ENCODE measurements around the gene DPM3. TPM values are rescaled to one million over a fixed set of nuclear protein-coding genes. Genes with fewer than 3 reads are reported as not detected.
"Not testable (repeated sequence)": the region's sequence is repeated elsewhere in the genome, so short reads cannot be mapped to it uniquely, and the experiment has no call there.

Gene DPM3, protein sequence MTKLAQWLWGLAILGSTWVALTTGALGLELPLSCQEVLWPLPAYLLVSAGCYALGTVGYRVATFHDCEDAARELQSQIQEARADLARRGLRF
- total RNA-seq = 49.0 and 51.0 TPM in 2 replicates

DNA sequence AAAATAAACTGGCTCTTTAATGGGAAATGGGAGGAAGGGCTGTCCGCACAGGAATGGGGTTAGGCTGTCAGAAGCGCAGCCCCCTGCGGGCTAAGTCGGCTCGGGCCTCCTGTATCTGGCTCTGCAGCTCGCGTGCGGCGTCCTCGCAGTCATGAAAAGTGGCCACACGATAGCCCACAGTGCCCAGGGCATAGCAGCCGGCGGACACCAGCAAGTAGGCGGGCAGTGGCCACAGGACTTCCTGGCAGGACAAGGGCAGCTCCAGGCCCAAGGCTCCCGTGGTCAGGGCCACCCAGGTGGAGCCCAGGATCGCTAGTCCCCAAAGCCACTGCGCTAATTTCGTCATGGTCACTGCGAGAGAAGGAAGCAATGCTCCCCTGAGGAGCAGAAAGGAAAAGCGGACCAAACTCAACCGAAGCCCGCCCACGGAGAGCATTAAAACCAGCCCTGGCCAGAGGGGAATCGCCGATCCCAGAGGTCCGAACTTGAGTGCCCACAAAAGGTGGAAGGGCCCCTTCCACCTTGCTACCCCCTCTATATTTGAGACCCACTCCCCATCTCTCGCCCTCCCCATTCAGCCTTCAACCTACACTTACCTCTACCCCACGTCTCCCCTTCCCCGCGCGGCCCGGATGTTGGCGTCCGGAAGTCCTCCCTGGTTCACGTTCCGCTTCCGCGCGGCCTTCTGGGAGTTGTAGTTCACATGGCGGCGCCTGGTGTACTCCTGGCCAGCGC lies at the start of gene DPM3:
DPM3 (minus strand) TSS at position 637 of the 735 bp plus-strand sequence; CDS start at position 346, 291 bp downstream.
- Mint-ChIP-seq H3K4me1 (ENCODE audit: low read depth) (peaks cover 28% of the 10 kb centered on the region), H3K27ac (peak within 1 kb of the TSS; percentile 94), H3K9me3 (no peaks in the 10 kb centered on the region), H3K4me3 (ENCODE audit: low read depth) (peak within 1 kb of the TSS; percentile 91), H3K27me3 (ENCODE audit: low read depth) (no peaks in the 10 kb centered on the region), H3K36me3 (ENCODE audit: low read depth) (peaks cover 35% of the 10 kb centered on the region)
- intact Hi-C loops (cut with micrococcal nuclease) = loop anchor here (5.0 kb wide), 1 partner anchor 918 kb away; the partner anchor contains the start of gene UBAP2L
- peak; percentile 81 for DNase-seq (ENCODE audit: low spot score)

DNA sequence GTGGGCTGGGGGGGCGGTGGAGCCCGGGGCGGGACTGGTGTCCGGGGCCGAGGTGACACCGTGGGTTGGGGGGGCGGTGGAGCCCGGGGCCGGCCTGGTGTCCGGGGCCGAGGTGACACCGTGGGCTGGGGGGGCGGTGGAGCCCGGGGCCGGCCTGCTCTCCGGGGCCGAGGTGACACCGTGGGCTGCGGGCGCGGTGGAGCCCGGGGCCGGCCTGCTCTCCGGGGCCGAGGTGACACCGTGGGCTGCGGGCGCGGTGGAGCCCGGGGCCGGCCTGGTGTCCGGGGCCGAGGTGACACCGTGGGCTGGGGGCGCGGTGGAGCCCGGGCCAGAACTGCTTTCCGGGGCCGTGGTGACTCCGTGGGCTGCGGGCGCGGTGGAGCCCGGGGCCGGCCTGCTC lies 49.6 kb upstream of the DPM3 start:
- not testable (repeated sequence) for H3K27me3 Mint-ChIP-seq (ENCODE audit: low read depth); H3K36me3 Mint-ChIP-seq (ENCODE audit: low read depth); H3K9me3 Mint-ChIP-seq; H3K4me3 Mint-ChIP-seq (ENCODE audit: low read depth); H3K27ac Mint-ChIP-seq; DNase-seq (ENCODE audit: low spot score)
- intact Hi-C loops (cut with micrococcal nuclease) = loop anchor here (5.0 kb wide), 4 partner anchors 37 to 188 kb away; partner anchors contain the start of genes RUSC1 and ZBTB7B
- H3K4me1 Mint-ChIP-seq (ENCODE audit: low read depth) = peaks cover 25% of the 10 kb centered on the region

- H3K36me3 Mint-ChIP-seq (ENCODE audit: low read depth) = peaks cover 6% of the 10 kb centered on the region
- DNase-seq (ENCODE audit: low spot score) = no peak
- H3K9me3 Mint-ChIP-seq = no peaks in the 10 kb centered on the region
- no peak overlapping the region for H3K4me3 Mint-ChIP-seq (ENCODE audit: low read depth)
- no peaks in the 10 kb centered on the region for H3K27me3 Mint-ChIP-seq (ENCODE audit: low read depth)
- H3K27ac Mint-ChIP-seq = peak overlapping the region; percentile 56
- intact Hi-C loops (cut with micrococcal nuclease) = no loop called here
- peaks cover 15% of the 10 kb centered on the region for H3K4me1 Mint-ChIP-seq (ENCODE audit: low read depth)
Measured at GRCh38 chr1:155188268-155188667, 47.9 kb upstream of the DPM3 start.

DNA sequence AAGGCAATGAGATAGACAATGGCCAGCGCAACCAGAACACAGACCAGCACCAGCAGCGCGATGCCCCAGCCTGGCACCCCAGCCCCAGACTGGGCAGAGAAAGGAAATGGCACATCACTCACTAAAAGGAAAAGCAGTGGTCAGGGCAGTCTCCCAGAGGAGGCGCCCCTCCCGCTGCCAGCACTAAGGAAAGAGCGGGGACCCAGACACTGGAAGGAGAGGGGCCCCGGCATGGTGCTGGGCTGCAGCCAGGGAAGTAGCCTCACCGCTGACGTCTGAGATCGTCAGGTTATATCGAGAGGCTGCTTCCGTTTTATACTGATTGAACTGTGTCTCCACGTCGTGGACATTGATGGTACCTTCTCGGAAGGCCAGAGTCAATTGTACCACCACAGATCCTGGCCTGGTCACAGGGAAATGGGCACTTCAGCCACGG lies 47.1 kb upstream of the DPM3 start:
- H3K27ac Mint-ChIP-seq = no peak overlapping the region
- intact Hi-C loops (cut with micrococcal nuclease) = no loop called here
- H3K4me3 Mint-ChIP-seq (ENCODE audit: low read depth) = no peak overlapping the region
- peaks cover 10% of the 10 kb centered on the region for H3K4me1 Mint-ChIP-seq (ENCODE audit: low read depth)
- H3K27me3 Mint-ChIP-seq (ENCODE audit: low read depth) = no peaks in the 10 kb centered on the region
- no peaks in the 10 kb centered on the region for H3K9me3 Mint-ChIP-seq
- H3K36me3 Mint-ChIP-seq (ENCODE audit: low read depth) = peaks cover 7% of the 10 kb centered on the region
- DNase-seq (ENCODE audit: low spot score) = no peak

DNA sequence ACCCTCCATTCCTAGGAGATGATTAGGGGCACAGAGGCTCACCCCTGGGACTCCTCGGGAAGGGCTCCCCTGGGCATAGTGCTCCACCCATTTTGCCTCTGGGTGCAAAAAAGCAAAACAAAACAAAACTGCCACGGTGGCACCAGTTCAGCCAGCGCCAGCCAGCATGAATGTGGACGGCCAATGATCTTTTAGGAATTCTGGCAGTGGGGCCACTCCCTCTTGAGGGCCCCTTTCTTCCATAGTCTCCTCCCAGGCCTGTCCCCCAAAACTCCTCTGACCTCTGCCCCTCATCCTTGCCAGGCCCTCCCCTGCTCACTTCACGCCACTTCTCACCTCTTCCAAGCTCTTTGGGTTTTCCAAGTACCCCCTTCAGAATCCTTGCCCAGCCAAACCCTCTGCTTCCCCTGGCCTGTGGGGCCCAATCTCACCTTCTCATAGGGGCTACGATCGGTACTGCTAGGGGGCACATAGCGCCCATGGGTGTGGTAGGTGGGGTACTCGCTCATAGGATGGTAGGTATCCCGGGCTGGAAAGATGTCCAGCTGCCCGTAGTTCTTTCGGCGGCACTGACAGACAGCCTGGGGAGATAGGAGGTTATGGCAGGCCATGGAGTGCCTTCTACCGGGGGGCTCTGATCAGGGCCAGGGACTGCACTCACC lies 46.6 kb upstream of the DPM3 start:
- no peak overlapping the region for H3K4me3 Mint-ChIP-seq (ENCODE audit: low read depth)
- peaks cover 5% of the 10 kb centered on the region for H3K4me1 Mint-ChIP-seq (ENCODE audit: low read depth)
- intact Hi-C loops (cut with micrococcal nuclease) = no loop called here
- H3K27ac Mint-ChIP-seq = no peak overlapping the region
- H3K27me3 Mint-ChIP-seq (ENCODE audit: low read depth) = no peaks in the 10 kb centered on the region
- H3K36me3 Mint-ChIP-seq (ENCODE audit: low read depth) = peaks cover 6% of the 10 kb centered on the region
- no peaks in the 10 kb centered on the region for H3K9me3 Mint-ChIP-seq
- DNase-seq (ENCODE audit: low spot score) = no peak

DNA sequence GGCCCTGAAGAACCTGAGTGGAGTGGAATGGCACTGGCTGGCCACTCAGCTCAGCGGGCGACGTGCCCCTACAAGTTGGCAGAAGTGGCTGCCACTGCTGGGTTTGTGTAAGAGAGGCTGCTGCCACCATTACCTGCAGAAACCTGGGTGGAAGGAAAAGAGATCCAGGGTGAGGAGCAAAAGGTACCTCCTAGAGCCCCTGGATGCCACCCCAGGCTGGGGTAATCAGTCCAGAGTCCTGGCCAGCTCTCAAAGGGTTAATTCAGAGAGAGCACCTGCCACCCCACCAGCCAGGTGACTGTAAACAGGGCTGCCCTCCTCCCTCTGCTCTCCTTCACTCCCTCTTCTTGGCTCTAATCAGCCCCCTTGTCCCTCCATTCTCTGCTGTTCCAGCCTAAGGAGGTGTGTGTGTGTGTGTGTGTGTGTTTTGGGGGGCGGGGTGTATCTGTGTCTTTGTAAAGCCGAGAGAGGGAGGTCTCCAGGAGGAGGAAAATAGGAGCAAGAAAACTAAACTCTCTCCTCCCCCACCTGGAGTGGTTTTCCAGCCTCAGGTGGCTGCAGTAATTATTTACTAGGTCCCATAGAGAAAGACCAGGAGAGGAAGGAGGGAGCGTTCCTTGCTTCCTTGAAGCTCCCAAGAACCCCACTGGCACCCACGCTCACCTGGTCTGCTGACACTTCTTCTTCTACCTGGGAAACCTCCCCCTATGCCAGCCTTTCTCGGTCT lies 45.9 kb upstream of the DPM3 start:
- no peak overlapping the region for H3K4me3 Mint-ChIP-seq (ENCODE audit: low read depth)
- H3K27me3 Mint-ChIP-seq (ENCODE audit: low read depth) = no peaks in the 10 kb centered on the region
- H3K36me3 Mint-ChIP-seq (ENCODE audit: low read depth) = peaks cover 12% of the 10 kb centered on the region
- DNase-seq (ENCODE audit: low spot score) = no peak
- H3K9me3 Mint-ChIP-seq = no peaks in the 10 kb centered on the region
- peaks cover 4% of the 10 kb centered on the region for H3K4me1 Mint-ChIP-seq (ENCODE audit: low read depth)
- intact Hi-C loops (cut with micrococcal nuclease) = no loop called here
- no peak overlapping the region for H3K27ac Mint-ChIP-seq

GRCh38 chr1:155185783-155186066 lies 45.4 kb upstream of the DPM3 start:
- Mint-ChIP-seq H3K4me1 (ENCODE audit: low read depth) (peaks cover 4% of the 10 kb centered on the region), H3K9me3 (no peaks in the 10 kb centered on the region), H3K36me3 (ENCODE audit: low read depth) (peaks cover 13% of the 10 kb centered on the region), H3K27me3 (ENCODE audit: low read depth) (no peaks in the 10 kb centered on the region), H3K4me3 (ENCODE audit: low read depth) (no peak overlapping the region), H3K27ac (peak overlapping the region; percentile 14)
- intact Hi-C loops (cut with micrococcal nuclease) = no loop called here
- no peak for DNase-seq (ENCODE audit: low spot score)

DNA sequence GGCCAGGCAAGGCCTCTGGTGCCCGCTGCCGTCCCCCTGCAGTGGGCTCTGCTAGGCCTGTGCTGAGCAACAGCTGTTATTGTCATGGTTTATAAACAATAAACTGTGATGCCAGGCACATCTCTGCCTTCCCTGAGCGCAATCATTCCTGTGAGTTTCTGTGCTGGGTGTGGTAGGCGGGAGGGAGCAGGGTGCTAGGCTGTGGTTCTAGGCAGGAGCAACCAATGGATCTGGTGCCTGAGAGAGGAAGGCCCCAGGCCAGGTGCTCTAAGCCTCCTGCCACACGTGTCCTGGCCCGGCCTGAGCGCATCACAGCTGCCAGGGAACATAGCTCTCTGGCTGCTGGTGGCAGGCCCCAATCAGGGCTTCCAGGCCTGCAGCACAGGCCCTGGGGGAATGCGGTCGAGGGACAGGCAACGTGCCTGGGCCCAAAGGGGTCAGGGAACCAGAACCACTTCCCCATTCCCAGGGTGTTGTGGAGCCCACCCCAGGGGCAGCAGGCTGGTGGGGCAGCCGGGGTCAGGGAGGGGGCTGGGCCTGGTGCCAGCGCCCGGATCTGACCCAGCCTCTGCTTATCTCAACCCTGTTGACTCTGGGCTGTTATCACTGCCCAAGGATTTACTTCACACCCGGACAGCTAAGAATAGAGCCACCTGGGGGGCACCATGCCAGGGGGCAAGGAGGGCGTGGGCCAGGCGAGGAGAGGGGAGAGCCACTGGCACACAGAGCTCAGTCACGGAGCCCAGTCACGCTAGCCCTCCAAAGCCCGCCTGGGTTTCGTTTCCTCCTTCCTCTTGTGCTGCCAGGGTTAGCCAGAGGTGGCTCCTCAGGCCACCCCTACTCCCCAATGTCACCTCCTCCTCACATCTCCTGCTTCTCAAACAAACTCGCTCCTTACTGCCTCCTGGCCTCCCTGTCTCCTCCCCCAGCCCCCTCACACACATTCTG lies 44.8 kb upstream of the DPM3 start:
- Mint-ChIP-seq H3K36me3 (ENCODE audit: low read depth) (peaks cover 13% of the 10 kb centered on the region), H3K4me1 (ENCODE audit: low read depth) (peaks cover 4% of the 10 kb centered on the region), H3K27me3 (ENCODE audit: low read depth) (no peaks in the 10 kb centered on the region), H3K9me3 (no peaks in the 10 kb centered on the region), H3K4me3 (ENCODE audit: low read depth) (no peak overlapping the region), H3K27ac (peak overlapping the region; percentile 14)
- intact Hi-C loops (cut with micrococcal nuclease) = no loop called here
- DNase-seq (ENCODE audit: low spot score) = no peak

DNA sequence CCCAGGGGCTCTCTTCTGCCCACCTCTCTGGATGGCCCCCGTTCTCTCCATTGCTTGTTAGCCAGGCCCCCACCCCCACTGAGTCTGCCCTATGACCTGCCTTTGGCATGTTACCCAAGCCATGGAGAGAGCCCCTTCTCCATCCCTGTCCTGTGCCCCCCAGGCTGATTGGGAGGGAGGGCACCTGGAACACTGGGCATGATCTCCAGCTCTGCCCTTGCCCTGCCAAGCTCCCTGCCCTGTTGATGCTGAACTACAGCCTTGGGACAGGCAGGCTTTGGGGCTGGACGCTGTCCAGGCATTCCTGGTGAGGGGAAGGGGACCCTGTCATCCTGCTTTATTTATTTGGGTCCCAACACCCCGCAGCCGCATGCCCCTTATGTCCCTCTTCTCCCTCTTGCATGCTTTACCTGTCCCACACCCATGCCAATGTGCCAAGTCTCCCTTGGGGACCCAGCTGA lies 44.0 kb upstream of the DPM3 start:
- Mint-ChIP-seq H3K27ac (no peak overlapping the region), H3K36me3 (ENCODE audit: low read depth) (peaks cover 19% of the 10 kb centered on the region), H3K9me3 (no peaks in the 10 kb centered on the region), H3K4me3 (ENCODE audit: low read depth) (no peak overlapping the region), H3K27me3 (ENCODE audit: low read depth) (no peaks in the 10 kb centered on the region), H3K4me1 (ENCODE audit: low read depth) (peaks cover 4% of the 10 kb centered on the region)
- no peak for DNase-seq (ENCODE audit: low spot score)
- intact Hi-C loops (cut with micrococcal nuclease) = no loop called here

GRCh38 chr1:155183775-155184221 lies 43.5 kb upstream of the DPM3 start:
- intact Hi-C loops (cut with micrococcal nuclease) = no loop called here
- Mint-ChIP-seq H3K36me3 (ENCODE audit: low read depth) (peaks cover 25% of the 10 kb centered on the region), H3K9me3 (no peaks in the 10 kb centered on the region), H3K27me3 (ENCODE audit: low read depth) (no peaks in the 10 kb centered on the region), H3K27ac (no peak overlapping the region), H3K4me1 (ENCODE audit: low read depth) (peaks cover 4% of the 10 kb centered on the region), H3K4me3 (ENCODE audit: low read depth) (no peak overlapping the region)
- no peak for DNase-seq (ENCODE audit: low spot score)

DNA sequence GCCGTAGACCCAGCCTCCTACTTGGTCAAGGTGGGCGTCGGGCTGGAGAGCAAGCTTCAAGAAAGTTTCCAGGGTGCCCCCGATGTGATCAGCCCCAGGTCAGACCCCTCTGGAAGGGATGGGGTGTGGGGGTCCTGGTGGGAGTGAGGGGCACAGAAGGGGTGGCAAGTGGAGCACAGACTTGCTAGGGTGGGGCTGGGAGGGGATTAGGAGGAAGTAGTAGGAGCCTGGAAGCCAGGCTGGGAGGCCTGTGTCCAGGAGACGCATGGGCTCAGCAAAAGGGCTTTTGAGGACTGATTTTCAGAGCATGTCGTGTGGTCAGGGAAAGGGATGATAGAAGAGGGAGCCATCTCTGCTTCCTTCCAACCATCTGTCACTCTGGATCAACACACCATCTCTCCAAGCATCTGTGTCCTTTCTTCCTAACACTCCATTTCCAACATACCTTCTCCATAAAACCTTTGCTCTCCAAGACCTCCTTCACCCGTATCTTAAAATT lies 41.8 kb upstream of the DPM3 start:
- intact Hi-C loops (cut with micrococcal nuclease) = no loop called here

More for the DNA sequence above, 41.8 kb upstream of the DPM3 start:
- Mint-ChIP-seq H3K4me1 (ENCODE audit: low read depth) (no peaks in the 10 kb centered on the region), H3K36me3 (ENCODE audit: low read depth) (peaks cover 35% of the 10 kb centered on the region), H3K27me3 (ENCODE audit: low read depth) (no peaks in the 10 kb centered on the region), H3K27ac (no peak overlapping the region), H3K4me3 (ENCODE audit: low read depth) (no peak overlapping the region), H3K9me3 (no peaks in the 10 kb centered on the region)
- no peak for DNase-seq (ENCODE audit: low spot score)

Data from activated T-helper 2 cell treated with anti-CD3 and anti-CD28 coated beads, Interferon-gamma antibody, Interleukin-2, Interleukin-4, amounts not matched to agents 10 μg/mL and 5 μg/mL and 100 μg/mL, durations not matched to agents 14 hours and 24 hours and 36 hours (primary cell).